ENCODE results near the gene CTSL.

GRCh38 chr9:87718852-87719612 is 6.9 kb upstream of the CTSL start:
- TF ChIP-seq CTCF (conservative IDR thresholded peaks at IDR 0.05 in 1 of 2, IDR thresholded peaks at IDR 0.05 in 1 of 2; ENCODE audit: low read depth in 1 of 2, low read length in 2 of 2) (no peak), EZH2 (IDR thresholded peaks at IDR 0.05; ENCODE audit: low read length, missing control alignments) (no peak)

Measured in fibroblast of lung (primary cell).